Psoas muscle (tissue), 8 donors: ENCODE measurements around the gene WDR37. TPM values are rescaled to one million over a fixed set of nuclear protein-coding genes. Genes with fewer than 3 reads are reported as not detected.

Experiments used
- ATAC-seq, 4 donors: fragments of 200-7000 bp; cut with Tn5 transposase; one replicate each; pipeline ENCODE4 v1.9.1; 2020; ENCODE audit warnings: moderate library complexity in 3 of 4, mild to moderate bottlenecking in 2 of 4
- DNase-seq, 2 donors: peaks; one replicate each; pipeline ENCODE4 v3.0.0-alpha.2; 2020
- H3K27ac ChIP-seq: fragments of 200-600 bp; one replicate; pipeline ENCODE4 v1.8.0; 2022
- H3K27me3 ChIP-seq, 3 donors: fragments of 200-600 bp in 1 of 3; one replicate each; pipeline versions ENCODE4 v1.6.1 to v1.8.0; 2013 to 2022; ENCODE audit warnings: low read length in 2 of 3, mild to moderate bottlenecking in 2 of 3, moderate library complexity in 1 of 3; ENCODE audit not compliant: insufficient read depth in 3 of 3
- H3K36me3 ChIP-seq, 2 donors: fragments of 200-600 bp in 1 of 2; one replicate each; pipeline versions ENCODE4 v1.6.1 to v1.8.0; 2013 to 2022; ENCODE audit warnings: low read depth in 1 of 2, mild to moderate bottlenecking in 1 of 2, moderate library complexity in 1 of 2; ENCODE audit not compliant: insufficient read depth in 1 of 2
- H3K4me1 ChIP-seq: fragments of 200-600 bp; one replicate; pipeline ENCODE4 v1.8.0; 2022
- H3K4me3 ChIP-seq: fragments of 200-600 bp; one replicate; pipeline ENCODE4 v1.8.0; 2022; ENCODE audit warnings: mild to moderate bottlenecking
- H3K9me3 ChIP-seq: fragments of 200-600 bp; one replicate; pipeline ENCODE4 v1.8.0; 2022
- CTCF ChIP-seq: fragments of 200-600 bp; IDR thresholded peaks from one replicate; pipeline ENCODE4 v1.8.0; 2022; ENCODE audit warnings: antibody characterized with exemption
- WGBS, 3 donors: extraction: QIAGEN DNeasy Blood & Tissue Kit; methylation state at CpG; one replicate each; pipeline versions ENCODE4 v1.1.6 to v1.1.7; 2013; 5-methylcytosine and 5-hydroxymethylcytosine counted together
- intact Hi-C, 2 donors: fragments of 100-400 bp; cut with DNase I; formaldehyde crosslinking; loops; one replicate each; pipeline versions ENCODE4 v1.11.0 to v1.14.2; 2022
- polyA plus RNA-seq, 3 donors: library from polyadenylated mRNA; stranded (reverse); fragments of 200-250 nt; gene quantifications; one replicate each; pipeline ENCODE4 v1.2.3, GENCODE V29; 2013
- total RNA-seq, 4 donors: library from RNA; stranded (reverse); fragmentation: NEBNext Ultra II Directional in 2 of 4; extraction: Animal tissue kit (Norgen Biotek cat#: 25700) in 2 of 4; gene quantifications; one replicate each; pipeline versions ENCODE4 v1.2.1 to v1.2.4, GENCODE V29; 2021 to 2023
- donor health status: healthy with polysubstance abuse.
- donor health status: DM: no; HTN: no; CAD: no; lungs with moderate emphysema.
- donor health status: Bipolar disorder and iron deficiency.
- donor health status: healthy.
- donor health status: DM: yes; HTN: yes; CAD: no.
- donor health status: DM: no; HTN: no; CAD: no.
- donor health status: DM: no; HTN: no; CAD: no.
- donor health status: DM: yes; HTN: yes; CAD: no.

The WDR37 gene
- total and polyA plus RNA-seq, 7 donors: 6.8 to 28.3 (median 17.2) TPM

GRCh38 chr10:1103551-1103950 lies 47.4 kb downstream of the WDR37 start:
- H3K9me3 ChIP-seq: no peaks in the 10 kb centered on the region
- ATAC-seq (no peak), DNase-seq (no peak)
- TF ChIP-seq CTCF: no peak
- no peak overlapping the region for H3K27ac ChIP-seq
- no peaks in the 10 kb centered on the region for H3K4me1 ChIP-seq
- H3K36me3 ChIP-seq: peaks cover 0 to 81% of the 10 kb centered on the region in 2 donors
- intact Hi-C loops: no loop called here
- WGBS, 3 donors: 95 to 97% (median 97%) methylated on average over 18 of the region's 18 CpGs
- H3K4me3 ChIP-seq: no peak overlapping the region
- no peaks in the 10 kb centered on the region for H3K27me3 ChIP-seq

- Histone ChIP-seq H3K27ac (no peak overlapping the region), H3K27me3 (no peaks in the 10 kb centered on the region), H3K9me3 (no peaks in the 10 kb centered on the region), H3K4me3 (no peak overlapping the region), H3K36me3 (peaks cover 0 to 76% of the 10 kb centered on the region in 2 donors), H3K4me1 (no peaks in the 10 kb centered on the region)
- 95% methylated on average over 14 of the region's 14 CpGs for WGBS, 3 donors
- TF ChIP-seq CTCF: no peak
- DNase-seq (no peak), ATAC-seq (no peak)
- intact Hi-C loops: no loop called here
These were observed 48.8 kb downstream of the WDR37 start for GRCh38 chr10:1104971-1105370.

- no peaks in the 10 kb centered on the region for H3K9me3 ChIP-seq
- intact Hi-C loops: no loop called here
- DNase-seq (no peak), ATAC-seq (no peak)
- H3K4me1 ChIP-seq: no peaks in the 10 kb centered on the region
- no peak overlapping the region for H3K4me3 ChIP-seq
- peaks cover 0 to 76% of the 10 kb centered on the region in 2 donors for H3K36me3 ChIP-seq
- no peak for TF ChIP-seq CTCF
- no peak overlapping the region for H3K27ac ChIP-seq
- H3K27me3 ChIP-seq: no peaks in the 10 kb centered on the region
- 74 to 78% (median 76%) methylated on average over 15 of the region's 15 CpGs for WGBS, 3 donors
These were observed 50.8 kb downstream of the WDR37 start for GRCh38 chr10:1107004-1107403.

GRCh38 chr10:1107679-1108078 lies 51.5 kb downstream of the WDR37 start:
- Histone ChIP-seq H3K9me3 (no peaks in the 10 kb centered on the region), H3K27ac (no peak overlapping the region), H3K4me1 (no peaks in the 10 kb centered on the region), H3K4me3 (no peak overlapping the region), H3K36me3 (peaks cover 0 to 83% of the 10 kb centered on the region in 2 donors), H3K27me3 (no peaks in the 10 kb centered on the region)
- intact Hi-C loops: no loop called here
- no peak for TF ChIP-seq CTCF
- 93 to 96% (median 95%) methylated on average over 6 of the region's 6 CpGs for WGBS, 3 donors
- ATAC-seq (no peak), DNase-seq (no peak)
